Gastrocnemius medialis (tissue), 4 donors: ENCODE data around the gene CGREF1. TPM values are rescaled to one million over a fixed set of nuclear protein-coding genes. Genes with fewer than 3 reads are reported as not detected.

Experiments used
- ATAC-seq, 2 donors: fragments of 150-250 bp; one replicate each; pipeline ENCODE4 v1.9.1; 2016
- DNase-seq, 2 donors: peaks; one replicate each; pipeline ENCODE4 v3.0.0-alpha.2; 2019
- H3K27ac ChIP-seq, 4 donors: fragments of 200-600 bp; sonication (generic); 1 replicate in 1 of 4; 2 replicates in 3 of 4; pipeline ENCODE4 v1.5.1; 2016 to 2018; ENCODE audit warnings: mild to moderate bottlenecking in 2 of 4, moderate library complexity in 1 of 4
- H3K27me3 ChIP-seq, 3 donors: fragments of 200-600 bp; sonication (generic) in 2 of 3; 1 replicate in 1 of 3; 2 replicates in 2 of 3; pipeline versions ENCODE4 v1.5.1 to v1.6.0; 2016 to 2019; ENCODE audit warnings: mild to moderate bottlenecking in 1 of 3, moderate library complexity in 1 of 3
- H3K36me3 ChIP-seq, 2 donors: fragments of 200-600 bp; sonication (generic) in 1 of 2; one replicate each; pipeline ENCODE4 v1.5.1; 2017 to 2018
- H3K4me1 ChIP-seq, 2 donors: fragments of 200-600 bp; sonication (generic) in 1 of 2; one replicate each; pipeline ENCODE4 v1.5.1; 2016 to 2017; ENCODE audit warnings: mild to moderate bottlenecking in 2 of 2
- H3K4me3 ChIP-seq, 4 donors: fragments of 200-600 bp; sonication (generic) in 3 of 4; 1 replicate in 1 of 4; 2 replicates in 3 of 4; pipeline ENCODE4 v1.5.1; 2016 to 2019; ENCODE audit warnings: mild to moderate bottlenecking in 2 of 4
- H3K9me3 ChIP-seq, 3 donors: fragments of 200-600 bp; sonication (generic) in 2 of 3; 1 replicate in 1 of 3; 2 replicates in 2 of 3; pipeline ENCODE4 v1.5.1; 2016 to 2019
- POLR2A ChIP-seq, 2 donors: fragments of 450-650 bp; IDR thresholded peaks; one replicate each; pipeline ENCODE4 v1.6.1; 2017; ENCODE audit warnings: antibody characterized with exemption in 2 of 2, mild to moderate bottlenecking in 2 of 2, moderate library complexity in 2 of 2
- in situ Hi-C, 4 donors: fragments of 200-750 bp; cut with MboI; loops; one replicate each; pipeline versions ENCODE4 v1.15.0 to v1.8.0; 2017; ENCODE audit warnings: low sequenced_read_pairs in 4 of 4
- intact Hi-C: fragments of 100-400 bp; cut with DNase I; formaldehyde crosslinking; loops from one replicate; pipeline ENCODE4 v1.15.1; 2023; ENCODE audit warnings: low total_unique reads
- total RNA-seq, 4 donors: library from RNA; depleted of rRNA; stranded (reverse); fragments of >200 nt; gene quantifications; one replicate each; pipeline versions ENCODE4 v1.1.0 to v1.2.3, GENCODE V29; 2016
- TF ChIP-seq, protein P1 (sequence below), 5 experiments: fragments of 450-650 bp in 3 of 5; fragments of 200-600 bp in 2 of 5; sonication (generic) in 2 of 5; IDR thresholded peaks in 4 of 5; conservative IDR thresholded peaks in 1 of 5; 1 replicate in 4 of 5; 2 replicates in 1 of 5; pipeline ENCODE4 v1.5.1; 2016 to 2019; ENCODE audit warnings: antibody characterized with exemption in 5 of 5, mild to moderate bottlenecking in 3 of 5, moderate library complexity in 3 of 5

CGREF1 gene
- total RNA-seq = 1 to 10 TPM; 1.2 to 7.1 (median 4.3) TPM

GRCh38 chr2:27118525-27119329, at the start of gene CGREF1:
Gene CGREF1 (minus strand): TSS chr2:27119128. CDS start chr2:27104366, 14,762 bp downstream.
- ATAC-seq (no peak), DNase-seq (no peak)
- peaks cover 8 to 17% of the 10 kb centered on the region in 2 donors for H3K4me1 ChIP-seq
- no peaks in the 10 kb centered on the region for H3K36me3 ChIP-seq
- no peak within 1 kb of the TSS for H3K27ac ChIP-seq
- H3K4me3 ChIP-seq = peak within 1 kb of the TSS; percentile 38 to 57 (median 48)
- H3K9me3 ChIP-seq = no peaks in the 10 kb centered on the region
- H3K27me3 ChIP-seq = peaks cover 0 to 5% (median 0%) of the 10 kb centered on the region in 3 donors
- intact Hi-C loops (no loop called here), in situ Hi-C loops (no loop called here)
- TF ChIP-seq, protein P1, sequence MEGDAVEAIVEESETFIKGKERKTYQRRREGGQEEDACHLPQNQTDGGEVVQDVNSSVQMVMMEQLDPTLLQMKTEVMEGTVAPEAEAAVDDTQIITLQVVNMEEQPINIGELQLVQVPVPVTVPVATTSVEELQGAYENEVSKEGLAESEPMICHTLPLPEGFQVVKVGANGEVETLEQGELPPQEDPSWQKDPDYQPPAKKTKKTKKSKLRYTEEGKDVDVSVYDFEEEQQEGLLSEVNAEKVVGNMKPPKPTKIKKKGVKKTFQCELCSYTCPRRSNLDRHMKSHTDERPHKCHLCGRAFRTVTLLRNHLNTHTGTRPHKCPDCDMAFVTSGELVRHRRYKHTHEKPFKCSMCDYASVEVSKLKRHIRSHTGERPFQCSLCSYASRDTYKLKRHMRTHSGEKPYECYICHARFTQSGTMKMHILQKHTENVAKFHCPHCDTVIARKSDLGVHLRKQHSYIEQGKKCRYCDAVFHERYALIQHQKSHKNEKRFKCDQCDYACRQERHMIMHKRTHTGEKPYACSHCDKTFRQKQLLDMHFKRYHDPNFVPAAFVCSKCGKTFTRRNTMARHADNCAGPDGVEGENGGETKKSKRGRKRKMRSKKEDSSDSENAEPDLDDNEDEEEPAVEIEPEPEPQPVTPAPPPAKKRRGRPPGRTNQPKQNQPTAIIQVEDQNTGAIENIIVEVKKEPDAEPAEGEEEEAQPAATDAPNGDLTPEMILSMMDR (IDR thresholded peaks at IDR 0.05 in 4 of 5, conservative IDR thresholded peaks at IDR 0.05 in 1 of 5) = no peak
- TF ChIP-seq POLR2A (IDR thresholded peaks at IDR 0.05) = peak in 1 of 2 donors; percentile 19

DNA sequence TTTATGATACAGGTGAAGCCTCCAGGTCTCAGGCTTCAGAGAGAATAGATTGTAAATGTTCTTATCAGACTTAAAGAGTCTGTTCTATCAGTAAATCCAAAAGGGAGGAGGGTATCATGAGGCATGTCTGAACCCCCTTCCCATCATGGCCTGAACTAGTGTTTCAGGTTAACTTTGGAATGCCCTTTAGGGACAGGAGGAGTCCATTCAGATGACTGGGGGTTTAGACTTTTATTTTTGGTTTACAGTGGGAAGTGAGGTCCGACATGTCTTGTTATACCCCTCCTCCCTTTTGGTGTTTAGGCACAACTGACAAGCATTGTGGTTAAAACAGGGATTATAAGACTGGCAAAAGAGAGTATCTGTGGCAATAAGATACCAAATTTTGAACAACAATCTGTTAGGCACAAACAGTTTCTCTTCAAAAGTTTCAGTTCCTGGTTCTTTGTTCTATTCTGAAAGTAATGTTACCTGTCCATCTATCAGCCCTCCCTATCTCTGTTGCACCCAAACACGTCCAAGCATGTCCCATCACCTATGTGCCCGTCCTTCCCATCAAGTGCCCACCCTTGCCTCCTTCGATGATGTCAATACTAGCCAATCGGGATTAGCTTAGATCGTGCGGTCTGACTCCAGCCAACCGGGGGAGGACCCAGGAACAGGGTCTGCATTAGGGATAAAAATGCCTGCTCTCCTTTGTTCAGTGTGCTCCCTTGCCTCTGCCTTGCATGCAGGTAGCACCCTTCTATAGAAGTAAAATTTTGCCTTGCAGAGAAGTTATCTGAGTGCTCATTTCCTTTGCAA, 46.2 kb upstream of the CGREF1 start:
- Histone ChIP-seq H3K4me1 (peaks cover 3 to 6% of the 10 kb centered on the region in 2 donors), H3K36me3 (no peaks in the 10 kb centered on the region), H3K9me3 (no peaks in the 10 kb centered on the region), H3K27ac (no peak overlapping the region), H3K4me3 (no peak overlapping the region), H3K27me3 (no peaks in the 10 kb centered on the region)
- in situ Hi-C loops = no loop called here
- ATAC-seq (no peak), DNase-seq (no peak)
- TF ChIP-seq, protein P1 (IDR thresholded peaks at IDR 0.05 in 4 of 5, conservative IDR thresholded peaks at IDR 0.05 in 1 of 5) = no peak
- no peak for TF ChIP-seq POLR2A (IDR thresholded peaks at IDR 0.05)
- intact Hi-C loops = no loop called here

GRCh38 chr2:27162151-27163121, 43.5 kb upstream of the CGREF1 start:
- Histone ChIP-seq H3K27ac (no peak overlapping the region), H3K9me3 (no peaks in the 10 kb centered on the region), H3K27me3 (no peaks in the 10 kb centered on the region), H3K4me1 (no peaks in the 10 kb centered on the region), H3K36me3 (no peaks in the 10 kb centered on the region), H3K4me3 (no peak overlapping the region)
- ATAC-seq (no peak), DNase-seq (no peak)
- in situ Hi-C loops = no loop called here
- intact Hi-C loops = no loop called here
- no peak for TF ChIP-seq POLR2A (IDR thresholded peaks at IDR 0.05)
- TF ChIP-seq, protein P1 (IDR thresholded peaks at IDR 0.05 in 4 of 5, conservative IDR thresholded peaks at IDR 0.05 in 1 of 5) = no peak

DNA sequence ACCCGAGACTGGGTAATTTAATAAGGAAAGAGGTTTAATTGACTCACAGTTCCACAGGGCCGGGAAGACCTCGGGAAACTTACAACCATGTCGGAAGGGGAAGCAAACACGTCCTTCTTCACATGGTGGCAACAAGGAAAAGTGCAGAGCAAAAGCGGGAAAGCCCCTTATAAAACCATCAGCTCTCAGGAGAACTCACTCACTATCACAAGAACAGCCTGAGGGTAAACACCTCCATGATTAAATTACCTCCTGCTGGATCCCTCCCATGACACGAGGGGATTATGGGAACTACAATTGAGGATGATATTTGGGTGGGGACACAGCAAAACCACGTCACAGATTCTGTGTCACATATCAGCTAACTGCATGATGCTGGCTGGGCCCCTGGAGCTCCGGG, 41.3 kb upstream of the CGREF1 start:
- no peak for TF ChIP-seq POLR2A (IDR thresholded peaks at IDR 0.05)
- TF ChIP-seq, protein P1 (IDR thresholded peaks at IDR 0.05 in 4 of 5, conservative IDR thresholded peaks at IDR 0.05 in 1 of 5) = no peak
- no peak overlapping the region for H3K27ac ChIP-seq
- no peaks in the 10 kb centered on the region for H3K36me3 ChIP-seq
- intact Hi-C loops = no loop called here
- DNase-seq (no peak), ATAC-seq (no peak)
- H3K4me1 ChIP-seq = no peaks in the 10 kb centered on the region
- H3K27me3 ChIP-seq = no peaks in the 10 kb centered on the region
- no peaks in the 10 kb centered on the region for H3K9me3 ChIP-seq
- H3K4me3 ChIP-seq = no peak overlapping the region
- in situ Hi-C loops = no loop called here
